Measurements from ENCODE around the gene CDH13. TPM values are rescaled to one million over a fixed set of nuclear protein-coding genes. Genes with fewer than 3 reads are reported as not detected.

The CDH13 gene
- total and polyA plus RNA-seq, 2 experiments from 2014 or later: 1.6 to 4.4 TPM

- peaks cover 5% of the 10 kb centered on the region; the same call in 1 of the 3 replicates for H3K36me3 Mint-ChIP-seq (ENCODE audit: low read depth)
- no peak overlapping the region for H3K27ac Mint-ChIP-seq
- no peak overlapping the region for H3K4me3 Mint-ChIP-seq
- Histone ChIP-seq H3K36me3 (ENCODE audit: insufficient read depth) (no peaks in the 10 kb centered on the region), H3K4me3 (peak overlapping the region; percentile 78; the same call in 1 of the 2 replicates), H2AFZ (no peak overlapping the region), H3F3A (replicated peaks; ENCODE audit: low read depth) (no peaks in the 10 kb centered on the region), H3K27ac (ENCODE audit: low read depth) (no peak overlapping the region), H3K27me3 (ENCODE audit: insufficient read depth) (peaks cover 54% of the 10 kb centered on the region), H3K79me2 (replicated peaks; ENCODE audit: insufficient read depth) (no peaks in the 10 kb centered on the region), H4K20me1 (replicated peaks; ENCODE audit: insufficient read depth) (no peaks in the 10 kb centered on the region), H3K4me2 (peak overlapping the region; percentile 95), H3K4me1 (ENCODE audit: insufficient read depth) (peaks cover 27% of the 10 kb centered on the region), H3K9me2 (ENCODE audit: insufficient read depth) (no peaks in the 10 kb centered on the region)
- peaks cover 5% of the 10 kb centered on the region; the same call in 2 of the 3 replicates for H3K9me3 Mint-ChIP-seq
- peaks cover 20% of the 10 kb centered on the region for H3K4me1 Mint-ChIP-seq
- peaks cover 37% of the 10 kb centered on the region for H3K27me3 Mint-ChIP-seq (ENCODE audit: insufficient read depth, low read depth, poor library complexity)
- DNase-seq (ENCODE audit: low spot score) (no peak), ATAC-seq (no peak)
- TF ChIP-seq EZH2phosphoT487 (IDR thresholded peaks at IDR 0.05; ENCODE audit: unreplicated experiment) (no peak), STAT1 (IDR thresholded peaks at IDR 0.05; ENCODE audit: unreplicated experiment) (no peak), ZNF114 (CRISPR knock-in tag; IDR thresholded peaks at IDR 0.05) (no peak), CTCF (conservative IDR thresholded peaks at IDR 0.05; ENCODE audit: low read depth in 2 of 2) (no peak), REST (IDR thresholded peaks at IDR 0.05; ENCODE audit: unreplicated experiment) (no peak), JUNB (IDR thresholded peaks at IDR 0.05; ENCODE audit: unreplicated experiment) (no peak), EZH2 (IDR thresholded peaks at IDR 0.05; ENCODE audit: low read depth, unreplicated experiment) (no peak)
Measured at GRCh38 chr16:82628711-82629110, 1.9 kb downstream of the CDH13 start.

GRCh38 chr16:82629441-82630027 is 2.8 kb downstream of the CDH13 start:
- no peak overlapping the region for H2AFZ ChIP-seq
- Mint-ChIP-seq H3K4me1 (peaks cover 20% of the 10 kb centered on the region), H3K4me3 (0 out of 3 replicates have a peak overlapping the region, but pooled peaks have one; percentile 5), H3K36me3 (ENCODE audit: low read depth) (peaks cover 5% of the 10 kb centered on the region; the same call in 1 of the 3 replicates), H3K9me3 (peaks cover 5% of the 10 kb centered on the region; the same call in 2 of the 3 replicates), H3K27ac (no peak overlapping the region), H3K27me3 (ENCODE audit: insufficient read depth, low read depth, poor library complexity) (peaks cover 39% of the 10 kb centered on the region)
- H3K4me2 ChIP-seq: peak overlapping the region; percentile 95
- DNase-seq (ENCODE audit: low spot score): peak; percentile 52
- H3K9me2 ChIP-seq (ENCODE audit: insufficient read depth): no peaks in the 10 kb centered on the region
- H3K36me3 ChIP-seq (ENCODE audit: insufficient read depth): no peaks in the 10 kb centered on the region
- H3K27ac ChIP-seq (ENCODE audit: low read depth): no peak overlapping the region
- ATAC-seq: no peak
- no peaks in the 10 kb centered on the region for H3K79me2 ChIP-seq (replicated peaks; ENCODE audit: insufficient read depth)
- H3K4me3 ChIP-seq: no peak overlapping the region
- H4K20me1 ChIP-seq (replicated peaks; ENCODE audit: insufficient read depth): no peaks in the 10 kb centered on the region
- H3K4me1 ChIP-seq (ENCODE audit: insufficient read depth): peaks cover 27% of the 10 kb centered on the region
- H3K27me3 ChIP-seq (ENCODE audit: insufficient read depth): peaks cover 49% of the 10 kb centered on the region
- H3F3A ChIP-seq (replicated peaks; ENCODE audit: low read depth): no peaks in the 10 kb centered on the region
- TF ChIP-seq REST (IDR thresholded peaks at IDR 0.05; ENCODE audit: unreplicated experiment): no peak
- TF ChIP-seq EZH2phosphoT487 (IDR thresholded peaks at IDR 0.05; ENCODE audit: unreplicated experiment): no peak
- no peak for TF ChIP-seq CTCF (conservative IDR thresholded peaks at IDR 0.05; ENCODE audit: low read depth in 2 of 2)
- no peak for TF ChIP-seq ETS1 (IDR thresholded peaks at IDR 0.05)
- TF ChIP-seq JUNB (IDR thresholded peaks at IDR 0.05; ENCODE audit: unreplicated experiment): no peak
- no peak for TF ChIP-seq POLR2AphosphoS5 (IDR thresholded peaks at IDR 0.05; ENCODE audit: low read depth)

Measured in GM23338 (cell line).